Measurements from ENCODE around the gene ZNF783.
"Not testable (repeated sequence)": the region's sequence is repeated elsewhere in the genome, so short reads cannot be mapped to it uniquely, and the experiment has no call there.

Gene ZNF783

GRCh38 chr7:149261829-149262617 lies at the start of gene ZNF783:
Gene ZNF783, plus strand, starts transcription at chr7:149262196. Its CDS starts 138 bp downstream, at chr7:149262334.
- DNase-seq (ENCODE audit: low read depth in 2 of 2), result peak; percentile 79 to 80

GRCh38 chr7:149214020-149214720 lies 47.8 kb upstream of the ZNF783 start:
- no peak for DNase-seq (ENCODE audit: low read depth in 2 of 2)

DNA sequence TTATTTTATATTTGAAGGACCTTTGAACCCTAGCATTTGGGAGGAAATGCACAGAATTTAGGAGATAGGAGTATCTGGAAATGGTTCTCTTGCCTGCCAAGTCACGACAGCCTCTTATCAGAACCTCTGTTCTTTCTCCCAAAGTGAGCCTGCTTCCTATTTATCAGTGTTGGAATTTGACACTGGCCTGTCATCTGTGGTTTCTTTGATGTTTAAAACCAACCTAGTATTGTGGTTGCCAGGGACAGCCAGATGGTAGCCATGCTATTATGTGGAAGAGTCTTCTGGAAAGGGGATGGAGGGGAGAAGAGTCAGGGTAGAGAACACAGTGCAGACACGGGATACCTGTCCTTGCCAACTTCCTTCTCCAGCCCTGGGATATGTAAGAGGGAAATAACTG lies 45.6 kb upstream of the ZNF783 start:
- no peak for DNase-seq (ENCODE audit: low read depth in 2 of 2)

DNA sequence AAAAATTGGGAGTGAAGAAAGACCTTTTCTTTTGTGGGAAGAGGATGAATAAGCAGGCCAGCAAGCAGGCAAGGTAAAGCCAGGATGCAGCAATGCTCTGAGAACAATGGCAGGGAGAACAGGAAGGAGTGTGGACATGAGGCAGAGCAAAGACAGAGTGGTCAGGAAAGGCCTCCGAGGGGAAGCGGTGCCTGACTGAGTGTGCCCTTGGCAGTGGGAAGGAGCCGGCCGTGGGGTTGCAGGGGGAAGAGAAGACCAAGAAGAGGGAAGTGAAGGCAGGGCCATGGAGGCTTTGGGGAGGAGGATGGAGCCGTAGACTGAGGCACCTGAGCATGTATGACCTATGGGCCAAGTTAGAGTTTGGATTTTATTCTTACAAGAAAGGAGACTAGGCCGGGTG lies 44.4 kb upstream of the ZNF783 start:
- DNase-seq (ENCODE audit: low read depth in 2 of 2), result no peak

DNA sequence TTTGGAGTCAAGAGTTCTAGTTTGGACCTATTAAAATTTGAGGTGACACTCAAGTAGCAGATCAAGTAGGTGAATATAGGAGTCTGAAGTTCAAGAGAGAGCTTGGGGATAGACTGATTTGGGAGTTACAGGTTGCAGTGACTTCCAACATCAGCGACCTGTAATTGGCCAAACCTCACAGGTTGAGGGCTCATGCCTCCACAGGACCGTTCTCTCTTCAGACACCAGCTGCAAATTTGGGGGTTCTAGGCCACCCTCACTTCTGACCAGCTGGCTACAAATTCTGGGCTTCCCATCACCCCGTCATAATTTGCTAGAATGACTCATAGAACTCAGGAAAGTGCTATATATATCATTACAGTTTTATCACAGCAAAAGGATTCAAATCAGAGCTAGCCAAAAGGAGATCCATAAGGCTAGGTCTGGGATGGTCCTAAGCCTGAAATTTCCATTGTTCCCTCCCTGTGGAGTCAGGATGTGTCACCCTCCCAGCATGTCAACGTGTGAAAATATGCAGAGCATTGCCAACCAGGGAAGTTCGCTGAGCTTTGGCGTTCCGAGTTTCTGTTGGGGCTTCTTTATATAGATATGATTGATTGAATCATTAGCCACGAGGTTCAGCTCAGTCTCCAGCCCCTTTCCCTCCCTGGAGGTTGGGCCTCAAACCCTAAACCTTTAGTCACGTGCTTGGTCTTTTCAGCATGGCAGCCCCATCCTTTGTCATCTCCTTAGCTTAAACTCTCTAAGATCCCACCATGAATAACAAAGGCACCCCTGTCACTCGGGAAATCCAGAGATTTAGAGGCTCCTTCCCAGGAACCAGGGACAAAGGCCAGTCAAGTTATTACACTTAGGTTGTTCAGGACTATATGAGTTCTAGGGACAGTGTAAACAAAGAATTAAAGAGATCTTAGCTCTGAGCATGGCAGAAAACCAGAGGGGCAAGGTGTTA lies 43.3 kb upstream of the ZNF783 start:
- no peak for DNase-seq (ENCODE audit: low read depth in 2 of 2)

DNA sequence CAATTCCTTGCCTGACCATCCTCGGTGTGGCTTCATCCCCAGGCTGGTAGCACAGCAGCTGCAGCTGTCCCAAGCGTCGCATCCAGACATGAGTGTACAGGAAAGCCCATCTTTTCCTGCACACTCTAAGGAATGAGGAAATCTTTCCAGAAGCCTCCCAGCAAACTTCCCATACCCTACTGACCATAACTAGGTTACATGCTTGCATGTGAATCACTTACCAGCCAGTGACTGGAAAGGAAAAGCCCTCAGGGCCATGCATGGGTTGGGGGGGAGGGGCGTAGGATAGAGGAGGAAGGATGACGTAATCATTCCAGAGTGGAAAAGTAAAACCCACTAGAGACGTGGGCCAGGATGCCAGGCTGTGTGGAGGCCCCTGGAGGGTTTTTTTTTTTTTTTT lies 41.5 kb upstream of the ZNF783 start:
- no peak for DNase-seq (ENCODE audit: low read depth in 2 of 2)

DNA sequence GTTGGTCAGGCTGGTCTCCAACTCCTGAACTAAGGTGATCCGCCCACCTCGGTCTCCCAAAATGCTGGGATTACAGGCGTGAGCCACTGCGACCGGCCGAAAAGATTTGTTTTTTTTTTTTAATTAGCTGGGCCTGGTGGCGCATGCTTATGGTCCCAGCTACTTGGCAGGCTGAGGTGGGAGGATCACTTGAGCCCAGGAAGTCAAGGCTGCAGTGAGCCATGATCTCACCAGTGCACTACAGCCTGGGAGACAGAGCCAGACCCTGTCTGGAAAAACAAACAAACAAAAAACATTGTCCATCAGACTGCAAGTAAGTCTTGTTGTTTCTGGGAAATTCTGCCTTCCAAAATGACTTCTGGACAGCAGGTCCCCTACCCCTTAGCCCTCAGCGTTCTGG lies 38.8 kb upstream of the ZNF783 start:
- DNase-seq (ENCODE audit: low read depth in 2 of 2), result no peak

DNA sequence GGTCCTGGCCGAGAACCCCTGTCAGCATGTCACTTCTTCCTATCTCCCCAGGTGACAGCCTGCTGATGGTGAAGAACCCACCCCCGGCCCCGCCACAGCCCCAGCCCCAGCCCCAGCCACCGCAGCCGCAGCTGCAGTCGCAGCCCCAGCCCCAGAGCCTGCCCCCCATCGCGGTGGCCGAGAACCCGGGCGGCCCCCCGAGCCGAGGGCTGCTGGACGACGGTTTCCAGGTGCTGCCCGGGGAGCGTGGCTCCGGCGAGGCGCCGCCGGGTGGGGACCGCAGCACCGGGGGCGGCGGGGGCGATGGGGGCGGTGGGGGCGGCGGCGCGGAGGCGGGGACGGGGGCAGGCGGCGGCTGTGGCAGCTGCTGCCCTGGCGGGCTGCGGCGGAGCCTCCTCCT lies 38.2 kb upstream of the ZNF783 start:
- DNase-seq (ENCODE audit: low read depth in 2 of 2), result no peak

DNA sequence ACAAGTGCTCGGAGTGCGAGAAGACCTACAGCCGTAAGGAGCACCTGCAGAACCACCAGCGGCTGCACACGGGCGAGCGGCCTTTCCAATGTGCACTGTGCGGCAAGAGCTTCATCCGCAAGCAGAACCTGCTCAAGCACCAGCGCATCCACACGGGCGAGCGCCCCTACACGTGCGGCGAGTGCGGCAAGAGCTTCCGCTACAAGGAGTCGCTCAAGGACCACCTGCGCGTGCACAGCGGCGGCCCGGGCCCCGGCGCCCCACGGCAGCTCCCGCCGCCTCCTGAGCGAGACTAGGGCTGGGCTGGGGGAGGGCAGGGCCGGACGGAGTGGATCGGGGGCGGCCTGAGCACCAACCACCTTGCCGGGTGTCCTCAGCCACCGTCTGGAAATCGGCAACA lies 37.6 kb upstream of the ZNF783 start:
- no peak for DNase-seq (ENCODE audit: low read depth in 2 of 2)

GRCh38 chr7:149225106-149225505 lies 36.9 kb upstream of the ZNF783 start:
- DNase-seq (ENCODE audit: low read depth in 2 of 2), result no peak

DNA sequence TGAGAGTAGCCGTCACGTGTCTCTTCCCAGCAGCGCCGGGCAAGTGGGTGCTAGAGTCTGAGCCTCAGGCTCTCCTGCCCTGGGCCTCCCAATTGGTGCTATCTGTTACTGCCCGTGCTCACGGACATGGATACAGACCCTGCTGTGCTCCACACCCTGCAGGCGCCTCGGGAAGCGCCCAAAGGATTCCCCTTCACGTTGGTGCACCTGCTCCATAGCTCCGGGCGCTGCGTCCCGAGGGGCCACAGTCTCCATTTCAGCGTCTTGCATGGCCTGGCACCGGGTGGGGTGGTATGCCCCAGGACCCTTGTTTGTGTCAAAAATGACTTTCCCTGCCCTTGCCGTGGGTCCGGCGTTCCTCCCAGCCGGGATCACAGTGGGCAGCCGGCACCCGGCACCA lies 36.3 kb upstream of the ZNF783 start:
- DNase-seq (ENCODE audit: low read depth in 2 of 2), result no peak

- not testable (repeated sequence) for DNase-seq (ENCODE audit: low read depth in 2 of 2)
Observed at GRCh38 chr7:149226366-149226765, 35.6 kb upstream of the ZNF783 start.

GRCh38 chr7:149226840-149227494 lies 35.0 kb upstream of the ZNF783 start:
- no peak for DNase-seq (ENCODE audit: low read depth in 2 of 2)

DNA sequence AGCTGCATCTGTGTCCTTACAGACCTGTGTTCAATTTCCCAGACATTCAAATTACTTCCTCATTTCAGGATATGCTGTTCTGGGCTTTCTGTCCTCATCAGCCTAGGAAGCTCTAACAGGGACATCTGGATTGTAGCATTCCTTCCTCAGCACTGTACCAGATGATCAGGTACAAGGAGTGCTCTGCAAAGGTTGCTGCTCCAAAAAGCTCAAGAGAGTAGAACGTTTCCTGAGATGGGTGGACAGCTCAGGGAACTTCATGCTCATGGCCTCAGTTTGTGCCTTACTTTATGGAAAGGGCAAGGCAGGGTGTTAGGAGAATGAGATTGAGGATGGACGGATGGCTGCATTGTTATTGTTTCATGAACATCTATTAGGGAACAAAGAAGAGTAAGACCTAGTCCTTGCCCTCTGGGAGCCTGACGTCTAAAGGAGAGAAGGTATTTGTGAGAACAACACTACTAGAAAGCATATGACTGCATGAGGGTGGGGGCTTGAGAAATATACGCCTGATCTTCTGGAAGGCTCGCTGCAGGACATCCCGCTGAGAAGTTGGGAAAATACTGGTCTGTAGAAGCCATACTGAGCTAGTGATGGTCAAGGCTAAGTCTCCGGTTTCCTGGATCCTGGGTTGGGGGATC lies 33.0 kb upstream of the ZNF783 start:
- no peak for DNase-seq (ENCODE audit: low read depth in 2 of 2)

GRCh38 chr7:149229526-149229925 lies 32.5 kb upstream of the ZNF783 start:
- DNase-seq (ENCODE audit: low read depth in 2 of 2), result no peak

GRCh38 chr7:149232362-149232761 lies 29.6 kb upstream of the ZNF783 start:
- no peak for DNase-seq (ENCODE audit: low read depth in 2 of 2)

GRCh38 chr7:149233655-149234204 lies 28.3 kb upstream of the ZNF783 start:
- DNase-seq (ENCODE audit: low read depth in 2 of 2), result not testable (repeated sequence)

GRCh38 chr7:149237502-149237901 lies 24.5 kb upstream of the ZNF783 start:
- DNase-seq (ENCODE audit: low read depth in 2 of 2), result no peak

GRCh38 chr7:149238051-149238450 lies 23.9 kb upstream of the ZNF783 start:
- DNase-seq (ENCODE audit: low read depth in 2 of 2), result no peak

DNA sequence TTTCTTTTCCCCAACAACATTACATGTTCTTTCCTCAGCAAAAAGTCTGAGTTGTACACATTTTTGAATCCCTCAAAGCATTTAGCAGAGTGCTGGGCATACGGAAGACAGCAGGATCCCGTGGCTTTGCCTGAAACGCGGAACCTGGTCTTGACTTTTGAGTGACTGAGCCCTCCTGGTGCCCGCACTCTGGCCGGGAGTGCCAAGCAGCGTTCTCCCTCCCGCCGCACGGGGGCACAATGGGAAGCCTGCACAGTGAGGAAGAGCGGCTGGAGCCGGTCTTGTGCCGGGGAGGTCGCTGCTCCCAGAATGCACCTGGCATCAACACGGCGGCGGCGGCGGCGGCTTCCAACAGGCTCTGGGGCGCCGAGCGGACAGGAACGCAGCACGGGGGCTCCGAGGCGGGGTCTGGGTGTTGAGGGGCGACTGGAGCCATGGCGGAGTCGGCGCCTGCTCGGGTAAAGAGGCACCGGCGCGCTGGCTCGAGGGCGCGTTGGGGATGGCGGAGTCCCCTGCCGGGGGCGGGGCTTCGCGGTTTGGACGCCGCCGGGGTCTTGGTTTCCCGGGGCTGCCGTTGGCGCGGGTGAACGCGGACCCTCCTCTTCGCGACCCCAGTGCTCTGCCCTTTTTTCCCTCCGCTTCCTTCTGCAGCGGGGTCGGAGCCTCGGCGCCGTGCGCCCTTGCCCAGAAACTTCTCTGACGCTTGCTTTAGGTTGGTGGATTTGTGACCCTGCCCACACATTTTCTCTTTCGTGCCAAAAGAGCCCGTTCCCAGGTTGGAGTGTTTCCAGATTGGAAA lies 22.5 kb upstream of the ZNF783 start, which contains the start of gene ZNF212:
Gene ZNF212, plus strand, starts transcription at position 307 of the 799 bp plus-strand sequence. Its CDS starts 128 bp downstream, at position 435.
- DNase-seq (ENCODE audit: low read depth in 2 of 2), result peak; percentile 75 to 80
